Activated T-helper 2 cell treated with anti-CD3 and anti-CD28 coated beads, Interferon-gamma antibody, Interleukin-2, Interleukin-4, amounts not matched to agents 10 μg/mL and 5 μg/mL and 100 μg/mL, durations not matched to agents 14 hours and 24 hours and 36 hours (primary cell): ENCODE results near the gene RPL22. TPM values are rescaled to one million over a fixed set of nuclear protein-coding genes. Genes with fewer than 3 reads are reported as not detected.

Experiments used
- DNase-seq: peaks from one replicate; pipeline ENCODE4 v3.0.0; 2021; ENCODE audit warnings: low spot score
- H3K27ac Mint-ChIP-seq: one replicate; pipeline ENCODE4 v1.8.0; 2021; ENCODE audit warnings: mixed read lengths
- H3K27me3 Mint-ChIP-seq: one replicate; pipeline ENCODE4 v1.8.0; 2021; ENCODE audit warnings: low read depth, mixed read lengths
- H3K36me3 Mint-ChIP-seq: one replicate; pipeline ENCODE4 v1.8.0; 2021; ENCODE audit warnings: low read depth, mixed read lengths
- H3K4me1 Mint-ChIP-seq: one replicate; pipeline ENCODE4 v1.8.0; 2021; ENCODE audit warnings: low read depth, mixed read lengths
- H3K4me3 Mint-ChIP-seq: one replicate; pipeline ENCODE4 v1.8.0; 2021; ENCODE audit warnings: low read depth, mild to moderate bottlenecking, moderate library complexity, mixed read lengths
- H3K9me3 Mint-ChIP-seq: one replicate; pipeline ENCODE4 v1.8.0; 2021; ENCODE audit warnings: mixed read lengths
- intact Hi-C: fragments of 100-400 bp; cut with micrococcal nuclease; formaldehyde crosslinking; loops from one replicate; pipeline ENCODE4 v1.15.1; 2023
- total RNA-seq: library from RNA; stranded (reverse); gene quantifications from 2 replicates; pipeline ENCODE4 v1.2.3, GENCODE V29; 2022

The RPL22 gene
- total RNA-seq, 1 donor from 2014 or later = 533 TPM

GRCh38 chr1:6241887-6242740 lies 42.7 kb upstream of the RPL22 start:
- Mint-ChIP-seq H3K36me3 (no peaks in the 10 kb centered on the region), H3K9me3 (no peaks in the 10 kb centered on the region), H3K4me1 (peaks cover 7% of the 10 kb centered on the region), H3K27me3 (peaks cover 58% of the 10 kb centered on the region), H3K27ac (no peak overlapping the region), H3K4me3 (no peak overlapping the region)
- intact Hi-C loops = no loop called here
- no peak for DNase-seq

DNA sequence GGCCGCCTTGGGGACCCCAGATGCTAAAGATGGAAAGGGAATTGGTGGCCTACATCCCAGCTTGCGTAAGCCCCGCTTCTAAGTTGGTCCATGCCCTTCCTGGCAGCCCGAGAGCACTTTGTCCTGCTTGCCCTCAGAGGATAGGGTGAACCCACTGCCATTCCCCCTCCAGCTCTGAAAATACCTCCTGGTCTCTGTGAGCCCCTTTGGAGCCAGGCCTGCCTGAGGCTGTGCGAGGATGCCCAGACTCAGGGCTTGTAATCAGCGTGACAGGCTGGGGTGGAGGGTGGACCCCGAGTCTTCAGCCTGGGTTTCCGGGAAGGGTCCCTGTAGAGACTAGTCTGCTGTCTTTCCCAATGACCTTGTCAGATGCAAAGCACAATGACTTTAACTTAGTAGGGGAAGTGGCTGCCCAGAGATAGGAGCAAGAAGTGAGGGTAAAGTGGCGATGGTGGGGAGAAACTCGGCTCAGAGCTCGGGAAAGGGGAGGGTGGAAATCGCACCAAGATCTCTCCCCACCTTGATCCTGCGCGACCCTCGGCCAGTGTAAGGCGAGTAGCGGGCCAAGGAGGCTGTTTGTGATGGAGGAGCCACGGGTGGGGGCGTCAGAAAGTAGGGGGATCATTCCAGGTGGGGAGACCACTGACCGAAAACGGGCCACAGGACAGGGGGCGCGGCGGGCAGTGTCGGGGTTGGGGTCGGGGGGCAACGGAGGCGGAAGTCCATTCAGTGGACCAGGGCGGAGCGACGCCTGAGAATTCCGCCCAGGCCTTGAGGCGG lies 41.9 kb upstream of the RPL22 start:
- DNase-seq = no peak
- H3K4me3 Mint-ChIP-seq = no peak overlapping the region
- peaks cover 3% of the 10 kb centered on the region for H3K4me1 Mint-ChIP-seq
- no peaks in the 10 kb centered on the region for H3K9me3 Mint-ChIP-seq
- H3K27ac Mint-ChIP-seq = no peak overlapping the region
- intact Hi-C loops = no loop called here
- peaks cover 50% of the 10 kb centered on the region for H3K27me3 Mint-ChIP-seq
- H3K36me3 Mint-ChIP-seq = no peaks in the 10 kb centered on the region

GRCh38 chr1:6239950-6240768 lies 40.8 kb upstream of the RPL22 start:
- intact Hi-C loops = loop anchor here (5.0 kb wide), 1 partner anchor 43 kb away; the partner anchor contains the start of gene RPL22
- no peaks in the 10 kb centered on the region for H3K36me3 Mint-ChIP-seq
- H3K27ac Mint-ChIP-seq = no peak overlapping the region
- H3K4me3 Mint-ChIP-seq = no peak overlapping the region
- H3K9me3 Mint-ChIP-seq = no peaks in the 10 kb centered on the region
- peaks cover 49% of the 10 kb centered on the region for H3K27me3 Mint-ChIP-seq
- DNase-seq = no peak
- H3K4me1 Mint-ChIP-seq = peaks cover 3% of the 10 kb centered on the region

GRCh38 chr1:6239213-6239752 lies 39.9 kb upstream of the RPL22 start:
- H3K4me1 Mint-ChIP-seq = peaks cover 7% of the 10 kb centered on the region
- no peak for DNase-seq
- H3K9me3 Mint-ChIP-seq = no peaks in the 10 kb centered on the region
- peaks cover under 1% of the 10 kb centered on the region for H3K36me3 Mint-ChIP-seq
- H3K27ac Mint-ChIP-seq = no peak overlapping the region
- intact Hi-C loops = loop anchor here (5.0 kb wide), 1 partner anchor 42 kb away; the partner anchor contains the start of gene RPL22
- peaks cover 44% of the 10 kb centered on the region for H3K27me3 Mint-ChIP-seq
- no peak overlapping the region for H3K4me3 Mint-ChIP-seq

GRCh38 chr1:6237093-6237492 lies 37.7 kb upstream of the RPL22 start:
- no peak overlapping the region for H3K27ac Mint-ChIP-seq
- peaks cover 29% of the 10 kb centered on the region for H3K27me3 Mint-ChIP-seq
- peaks cover 18% of the 10 kb centered on the region for H3K36me3 Mint-ChIP-seq
- H3K9me3 Mint-ChIP-seq = no peaks in the 10 kb centered on the region
- DNase-seq = no peak
- H3K4me3 Mint-ChIP-seq = peak overlapping the region; percentile 39
- peaks cover 12% of the 10 kb centered on the region for H3K4me1 Mint-ChIP-seq
- intact Hi-C loops = loop anchor here (5.0 kb wide), 1 partner anchor 40 kb away; the partner anchor contains the start of gene RPL22

DNA sequence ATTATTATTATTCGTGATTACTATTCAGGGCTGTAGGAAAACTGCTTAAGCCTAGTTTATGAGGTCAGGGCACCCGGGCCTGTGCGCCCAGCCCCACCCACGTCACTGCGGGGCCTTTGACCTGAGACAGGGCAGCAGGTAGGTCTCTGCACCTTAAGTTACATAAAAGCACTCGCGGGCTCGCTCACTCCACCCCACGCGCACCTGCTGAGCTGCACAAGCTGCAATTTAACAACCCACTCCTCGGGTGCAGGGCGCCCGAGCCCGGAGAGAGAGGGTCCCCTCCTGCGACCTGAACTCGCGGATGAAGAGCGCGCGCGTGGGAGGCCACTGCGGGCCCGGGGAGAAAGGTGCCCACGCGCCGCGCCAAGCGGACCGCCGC lies 35.9 kb upstream of the RPL22 start:
- peak overlapping the region; percentile 89 for H3K4me3 Mint-ChIP-seq
- no peaks in the 10 kb centered on the region for H3K9me3 Mint-ChIP-seq
- H3K27ac Mint-ChIP-seq = peak overlapping the region; percentile 60
- DNase-seq = no peak
- peaks cover 31% of the 10 kb centered on the region for H3K36me3 Mint-ChIP-seq
- H3K27me3 Mint-ChIP-seq = peaks cover 15% of the 10 kb centered on the region
- intact Hi-C loops = loop anchor here (2.0 to 5.0 kb wide), 2 partner anchors 28 to 38 kb away; partner anchors contain the start of genes RNF207 and RPL22
- H3K4me1 Mint-ChIP-seq = peaks cover 9% of the 10 kb centered on the region

- H3K27ac Mint-ChIP-seq = peak overlapping the region; percentile 60
- intact Hi-C loops = loop anchor here (2.0 to 5.0 kb wide), 2 partner anchors 28 to 37 kb away; partner anchors contain the start of genes RNF207 and RPL22
- H3K4me3 Mint-ChIP-seq = peak overlapping the region; percentile 89
Measured at GRCh38 chr1:6234502-6235295, 35.3 kb upstream of the RPL22 start.

GRCh38 chr1:6233376-6233775 lies 34.0 kb upstream of the RPL22 start:
- Mint-ChIP-seq H3K4me3 (peak overlapping the region; percentile 89), H3K27me3 (no peaks in the 10 kb centered on the region), H3K36me3 (peaks cover 35% of the 10 kb centered on the region), H3K27ac (no peak overlapping the region), H3K9me3 (no peaks in the 10 kb centered on the region), H3K4me1 (peaks cover 9% of the 10 kb centered on the region)
- DNase-seq = no peak
- intact Hi-C loops = no loop called here

More at GRCh38 chr1:6234502-6235295, 35.3 kb upstream of the RPL22 start:
- Mint-ChIP-seq H3K36me3 (peaks cover 33% of the 10 kb centered on the region), H3K27me3 (peaks cover 11% of the 10 kb centered on the region), H3K9me3 (no peaks in the 10 kb centered on the region), H3K4me1 (peaks cover 9% of the 10 kb centered on the region)
- DNase-seq = no peak

- no peak for DNase-seq
- peaks cover 54% of the 10 kb centered on the region for H3K36me3 Mint-ChIP-seq
- H3K27ac Mint-ChIP-seq = no peak overlapping the region
- no peaks in the 10 kb centered on the region for H3K9me3 Mint-ChIP-seq
- intact Hi-C loops = no loop called here
- no peaks in the 10 kb centered on the region for H3K27me3 Mint-ChIP-seq
- H3K4me3 Mint-ChIP-seq = no peak overlapping the region
- H3K4me1 Mint-ChIP-seq = no peaks in the 10 kb centered on the region
Measured at GRCh38 chr1:6225651-6226050, 26.3 kb upstream of the RPL22 start.

GRCh38 chr1:6224718-6225117 lies 25.3 kb upstream of the RPL22 start:
- no peaks in the 10 kb centered on the region for H3K27me3 Mint-ChIP-seq
- no peaks in the 10 kb centered on the region for H3K9me3 Mint-ChIP-seq
- H3K27ac Mint-ChIP-seq = no peak overlapping the region
- H3K4me1 Mint-ChIP-seq = no peaks in the 10 kb centered on the region
- no peak for DNase-seq
- intact Hi-C loops = no loop called here
- H3K4me3 Mint-ChIP-seq = no peak overlapping the region
- peaks cover 58% of the 10 kb centered on the region for H3K36me3 Mint-ChIP-seq

GRCh38 chr1:6223617-6224016 lies 24.2 kb upstream of the RPL22 start:
- intact Hi-C loops = no loop called here
- Mint-ChIP-seq H3K27ac (no peak overlapping the region), H3K27me3 (no peaks in the 10 kb centered on the region), H3K9me3 (no peaks in the 10 kb centered on the region), H3K36me3 (peaks cover 56% of the 10 kb centered on the region), H3K4me1 (no peaks in the 10 kb centered on the region), H3K4me3 (no peak overlapping the region)
- no peak for DNase-seq
